GM21723 (cell line): ENCODE measurements around the gene CCDC198.
A peak's percentile ranks its signal among the peaks of the same experiment; 100 is the strongest.

ENCODE experiments used
- ATAC-seq: cut with Tn5 transposase; IDR thresholded peaks from one replicate; pipeline ENCODE4 v1.9.1; 2021; ENCODE audit warnings: mild to moderate bottlenecking, moderate library complexity; ENCODE audit not compliant: unreplicated experiment

The CCDC198 gene

GRCh38 chr14:57464008-57464730, 29.5 kb downstream of the CCDC198 start:
- peak; percentile 89 for ATAC-seq

- no peak for ATAC-seq
Observed at GRCh38 chr14:57462551-57462950, 31.1 kb downstream of the CCDC198 start.

GRCh38 chr14:57461777-57462320, 31.8 kb downstream of the CCDC198 start:
- ATAC-seq = no peak

- ATAC-seq = no peak
Observed at GRCh38 chr14:57435923-57436322, 57.7 kb downstream of the CCDC198 start.

GRCh38 chr14:57420986-57421385, 72.7 kb downstream of the CCDC198 start:
- no peak for ATAC-seq

GRCh38 chr14:57420033-57420432, 73.6 kb downstream of the CCDC198 start:
- no peak for ATAC-seq
